ENCODE data around the gene GSN.

GSN gene

GRCh38 chr9:121261755-121262154, 6.2 kb upstream of the GSN start:
- no peak overlapping the region for H3K4me3 ChIP-seq (ENCODE audit: low read depth, low read length)
- in situ Hi-C loops (cut with HindIII; ENCODE audit: low sequenced_read_pairs) = no loop called here
- TF ChIP-seq CTCF (IDR thresholded peaks at IDR 0.05; ENCODE audit: low read depth, low read length, missing control alignments) = no peak
- no peak for DNase-seq (ENCODE audit: low read depth)

GRCh38 chr9:121262423-121262822, 5.5 kb upstream of the GSN start:
- no peak overlapping the region for H3K4me3 ChIP-seq (ENCODE audit: low read depth, low read length)
- no peak for DNase-seq (ENCODE audit: low read depth)
- no peak for TF ChIP-seq CTCF (IDR thresholded peaks at IDR 0.05; ENCODE audit: low read depth, low read length, missing control alignments)
- in situ Hi-C loops (cut with HindIII; ENCODE audit: low sequenced_read_pairs) = no loop called here

- no peak for TF ChIP-seq CTCF (IDR thresholded peaks at IDR 0.05; ENCODE audit: low read depth, low read length, missing control alignments)
- H3K4me3 ChIP-seq (ENCODE audit: low read depth, low read length) = no peak overlapping the region
- in situ Hi-C loops (cut with HindIII; ENCODE audit: low sequenced_read_pairs) = no loop called here
- DNase-seq (ENCODE audit: low read depth) = no peak
Measured at GRCh38 chr9:121262953-121263352, 5.0 kb upstream of the GSN start.

GRCh38 chr9:121266356-121266755, 1.6 kb upstream of the GSN start:
- no peak for TF ChIP-seq CTCF (IDR thresholded peaks at IDR 0.05; ENCODE audit: low read depth, low read length, missing control alignments)
- in situ Hi-C loops (cut with HindIII; ENCODE audit: low sequenced_read_pairs) = no loop called here
- H3K4me3 ChIP-seq (ENCODE audit: low read depth, low read length) = no peak overlapping the region
- no peak for DNase-seq (ENCODE audit: low read depth)

- TF ChIP-seq CTCF (IDR thresholded peaks at IDR 0.05; ENCODE audit: low read depth, low read length, missing control alignments) = no peak
- in situ Hi-C loops (cut with HindIII; ENCODE audit: low sequenced_read_pairs) = no loop called here
- no peak for DNase-seq (ENCODE audit: low read depth)
- H3K4me3 ChIP-seq (ENCODE audit: low read depth, low read length) = peak overlapping the region; percentile 85
Measured at GRCh38 chr9:121266906-121267650, 884 bp upstream of the GSN start.

- H3K4me3 ChIP-seq (ENCODE audit: low read depth, low read length) = peak overlapping the region; percentile 85
- in situ Hi-C loops (cut with HindIII; ENCODE audit: low sequenced_read_pairs) = no loop called here
- no peak for DNase-seq (ENCODE audit: low read depth)
- no peak for TF ChIP-seq CTCF (IDR thresholded peaks at IDR 0.05; ENCODE audit: low read depth, low read length, missing control alignments)
Measured at GRCh38 chr9:121268598-121268850, 562 bp downstream of the GSN start.
